ENCODE data around the gene COL5A1.

DNA sequence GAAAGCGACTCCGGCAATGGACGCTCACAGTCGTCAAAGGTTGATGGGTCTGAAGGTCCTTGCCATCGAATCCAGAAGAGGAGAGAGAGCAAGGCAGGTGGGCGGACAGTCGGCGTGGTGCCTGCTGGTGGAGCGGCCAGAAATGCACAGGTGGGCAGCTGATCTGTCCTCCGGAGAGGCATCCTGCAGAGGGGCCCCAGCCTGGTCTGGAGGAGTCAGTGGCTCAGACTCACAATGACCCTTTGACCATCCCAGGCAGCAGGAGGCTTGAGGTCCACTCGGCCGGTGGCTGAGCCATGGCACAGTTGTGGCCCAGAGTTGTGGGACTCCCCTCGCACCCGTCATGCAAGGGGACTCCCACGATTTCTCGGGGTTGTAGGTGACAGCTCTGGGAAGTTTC is 204.6 kb downstream of the COL5A1 start:
- TF ChIP-seq POLR2A (IDR thresholded peaks at IDR 0.05), result no peak
- TF ChIP-seq, protein P1, sequence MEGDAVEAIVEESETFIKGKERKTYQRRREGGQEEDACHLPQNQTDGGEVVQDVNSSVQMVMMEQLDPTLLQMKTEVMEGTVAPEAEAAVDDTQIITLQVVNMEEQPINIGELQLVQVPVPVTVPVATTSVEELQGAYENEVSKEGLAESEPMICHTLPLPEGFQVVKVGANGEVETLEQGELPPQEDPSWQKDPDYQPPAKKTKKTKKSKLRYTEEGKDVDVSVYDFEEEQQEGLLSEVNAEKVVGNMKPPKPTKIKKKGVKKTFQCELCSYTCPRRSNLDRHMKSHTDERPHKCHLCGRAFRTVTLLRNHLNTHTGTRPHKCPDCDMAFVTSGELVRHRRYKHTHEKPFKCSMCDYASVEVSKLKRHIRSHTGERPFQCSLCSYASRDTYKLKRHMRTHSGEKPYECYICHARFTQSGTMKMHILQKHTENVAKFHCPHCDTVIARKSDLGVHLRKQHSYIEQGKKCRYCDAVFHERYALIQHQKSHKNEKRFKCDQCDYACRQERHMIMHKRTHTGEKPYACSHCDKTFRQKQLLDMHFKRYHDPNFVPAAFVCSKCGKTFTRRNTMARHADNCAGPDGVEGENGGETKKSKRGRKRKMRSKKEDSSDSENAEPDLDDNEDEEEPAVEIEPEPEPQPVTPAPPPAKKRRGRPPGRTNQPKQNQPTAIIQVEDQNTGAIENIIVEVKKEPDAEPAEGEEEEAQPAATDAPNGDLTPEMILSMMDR (IDR thresholded peaks at IDR 0.05 in 4 of 5, conservative IDR thresholded peaks at IDR 0.05 in 1 of 5), result no peak
